Activated T-cell treated with anti-CD3 and anti-CD28 coated beads, Interleukin-2, amount 50 U/mL, for 4 hours (primary cell): Measurements from ENCODE around the gene SH3BP5. TPM values are rescaled to one million over a fixed set of nuclear protein-coding genes. Genes with fewer than 3 reads are reported as not detected.

ENCODE experiments used
- ATAC-seq, 2 donors: fragments of 200-7000 bp; cut with Tn5 transposase; one replicate each; pipeline ENCODE4 v1.10.0; 2021
- DNase-seq: peaks from one replicate; pipeline ENCODE4 v3.0.0-alpha.2; 2020
- H3K27me3 Mint-ChIP-seq: one replicate; pipeline ENCODE4 v1.8.0; 2021; ENCODE audit warnings: low read depth, mixed read lengths
- H3K36me3 Mint-ChIP-seq: one replicate; pipeline ENCODE4 v1.8.0; 2022; ENCODE audit warnings: mixed read lengths; ENCODE audit not compliant: insufficient read depth
- H3K4me1 Mint-ChIP-seq: one replicate; pipeline ENCODE4 v1.8.0; 2021; ENCODE audit warnings: low read depth, mixed read lengths
- H3K4me3 Mint-ChIP-seq: one replicate; pipeline ENCODE4 v1.8.0; 2021; ENCODE audit warnings: mild to moderate bottlenecking, moderate library complexity, mixed read lengths
- H3K9me3 Mint-ChIP-seq: one replicate; pipeline ENCODE4 v1.8.0; 2021; ENCODE audit warnings: mixed read lengths
- total RNA-seq, 3 donors: library from RNA; stranded (reverse); gene quantifications; one replicate each; pipeline ENCODE4 v1.2.1, GENCODE V29; 2021

SH3BP5 gene
- total RNA-seq, 3 donors from 2014 or later = 11.1 to 26.1 (median 12.9) TPM

- no peak for ATAC-seq
- Mint-ChIP-seq H3K36me3 (peaks cover 40% of the 10 kb centered on the region), H3K4me1 (peaks cover 75% of the 10 kb centered on the region), H3K4me3 (no peak overlapping the region), H3K9me3 (no peaks in the 10 kb centered on the region), H3K27me3 (no peaks in the 10 kb centered on the region)
- no peak for DNase-seq
Observed at GRCh38 chr3:15305359-15305844, 27.0 kb downstream of the SH3BP5 start.

GRCh38 chr3:15303728-15304127 lies 28.7 kb downstream of the SH3BP5 start:
- peak overlapping the region; percentile 60 for H3K4me3 Mint-ChIP-seq
- no peaks in the 10 kb centered on the region for H3K27me3 Mint-ChIP-seq
- no peaks in the 10 kb centered on the region for H3K9me3 Mint-ChIP-seq
- H3K4me1 Mint-ChIP-seq = peaks cover 73% of the 10 kb centered on the region
- peaks cover 42% of the 10 kb centered on the region for H3K36me3 Mint-ChIP-seq
- DNase-seq (no peak), ATAC-seq (no peak)

GRCh38 chr3:15303216-15303615 lies 29.2 kb downstream of the SH3BP5 start:
- ATAC-seq (no peak), DNase-seq (no peak)
- H3K36me3 Mint-ChIP-seq = peaks cover 47% of the 10 kb centered on the region
- H3K4me3 Mint-ChIP-seq = peak overlapping the region; percentile 60
- peaks cover 73% of the 10 kb centered on the region for H3K4me1 Mint-ChIP-seq
- no peaks in the 10 kb centered on the region for H3K27me3 Mint-ChIP-seq
- H3K9me3 Mint-ChIP-seq = no peaks in the 10 kb centered on the region

DNA sequence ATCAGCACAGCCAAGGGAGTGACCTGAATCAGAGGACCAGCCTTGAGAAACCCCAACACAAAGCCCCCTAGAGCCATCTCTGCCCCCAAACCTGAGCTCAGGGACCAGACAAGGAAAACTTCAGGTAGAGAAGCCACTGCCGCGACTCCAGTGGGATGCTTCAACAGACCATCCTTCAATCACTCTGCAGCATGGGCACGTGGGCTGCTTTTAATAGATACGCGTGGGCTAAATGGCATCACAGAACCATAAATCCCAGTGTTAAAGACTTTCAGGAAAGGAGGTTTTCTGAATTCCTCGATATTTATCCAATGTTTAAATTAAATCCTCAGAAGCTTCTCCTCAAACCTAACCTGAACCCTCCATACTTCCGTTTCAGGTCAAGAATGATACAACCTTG lies 30.6 kb downstream of the SH3BP5 start:
- no peak overlapping the region for H3K4me3 Mint-ChIP-seq
- ATAC-seq = no peak
- no peak for DNase-seq
- H3K9me3 Mint-ChIP-seq = no peaks in the 10 kb centered on the region
- no peaks in the 10 kb centered on the region for H3K27me3 Mint-ChIP-seq
- H3K36me3 Mint-ChIP-seq = peaks cover 55% of the 10 kb centered on the region
- H3K4me1 Mint-ChIP-seq = peaks cover 81% of the 10 kb centered on the region

GRCh38 chr3:15300323-15301078 lies 31.9 kb downstream of the SH3BP5 start:
- H3K36me3 Mint-ChIP-seq = peaks cover 54% of the 10 kb centered on the region
- no peaks in the 10 kb centered on the region for H3K27me3 Mint-ChIP-seq
- H3K9me3 Mint-ChIP-seq = no peaks in the 10 kb centered on the region
- peak overlapping the region; percentile 0 for H3K4me3 Mint-ChIP-seq
- DNase-seq (no peak), ATAC-seq (no peak)
- peaks cover 86% of the 10 kb centered on the region for H3K4me1 Mint-ChIP-seq

- H3K9me3 Mint-ChIP-seq = no peaks in the 10 kb centered on the region
- DNase-seq (no peak), ATAC-seq (no peak)
- peaks cover 60% of the 10 kb centered on the region for H3K36me3 Mint-ChIP-seq
- peaks cover 88% of the 10 kb centered on the region for H3K4me1 Mint-ChIP-seq
- no peaks in the 10 kb centered on the region for H3K27me3 Mint-ChIP-seq
- H3K4me3 Mint-ChIP-seq = peak overlapping the region; percentile 3
Observed at GRCh38 chr3:15299036-15299435, 33.4 kb downstream of the SH3BP5 start.

DNA sequence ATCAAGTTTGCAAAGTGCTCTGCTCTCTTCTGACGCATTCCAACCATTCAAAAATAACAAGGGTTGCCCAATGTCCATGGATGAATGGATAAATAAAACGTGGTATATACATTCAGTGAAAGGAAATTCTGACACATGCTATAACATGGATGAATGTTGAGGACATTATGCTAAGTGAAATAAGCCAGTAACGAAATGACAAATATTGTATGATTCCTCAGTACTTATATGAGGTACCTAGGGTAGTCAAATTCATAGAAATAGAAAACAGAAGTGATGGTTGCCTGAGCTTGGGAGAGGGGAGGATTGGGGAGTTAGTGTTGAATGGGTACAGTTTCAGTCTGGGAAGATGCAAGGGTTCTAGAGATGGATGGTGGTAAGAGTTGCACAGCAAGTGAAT lies 33.9 kb downstream of the SH3BP5 start:
- Mint-ChIP-seq H3K4me1 (peaks cover 85% of the 10 kb centered on the region), H3K36me3 (peaks cover 55% of the 10 kb centered on the region), H3K27me3 (no peaks in the 10 kb centered on the region), H3K9me3 (no peaks in the 10 kb centered on the region), H3K4me3 (peak overlapping the region; percentile 3)
- DNase-seq (no peak), ATAC-seq (peak; percentile 61 to 62)

DNA sequence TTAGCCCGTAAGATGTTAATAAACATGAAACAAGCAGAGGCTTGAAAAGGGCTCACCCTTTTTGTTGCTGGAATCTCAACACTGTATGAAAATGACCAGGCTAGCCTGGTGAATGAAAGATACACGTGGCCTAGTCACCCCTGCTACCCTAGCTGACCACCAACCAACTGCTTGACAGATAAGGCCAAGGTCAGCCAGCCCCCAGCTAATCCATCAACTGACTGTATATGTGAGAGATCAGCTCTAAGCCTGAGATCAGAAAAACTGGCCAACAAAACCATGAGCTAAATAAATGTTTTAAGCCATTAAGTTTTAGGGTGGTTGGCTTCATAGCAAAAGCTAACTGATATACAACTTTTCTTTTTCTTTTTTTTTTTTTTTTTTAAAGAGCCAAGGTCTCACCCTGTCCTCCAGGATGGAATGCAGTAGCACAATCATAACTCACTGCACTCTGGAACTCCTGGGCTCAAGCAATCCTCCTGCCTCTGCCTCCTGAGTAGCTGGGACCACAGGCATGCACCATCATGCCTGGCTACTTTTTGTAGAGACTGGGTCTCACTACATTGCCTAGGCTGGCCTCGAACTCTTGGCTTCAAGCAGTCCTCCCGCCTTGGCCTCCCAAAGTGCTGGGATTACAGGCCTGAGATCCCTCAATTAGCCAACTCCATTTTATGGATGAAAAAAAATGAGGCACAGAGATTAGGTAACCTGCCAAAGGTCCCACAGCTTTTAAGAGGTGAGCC lies 34.6 kb downstream of the SH3BP5 start:
- Mint-ChIP-seq H3K27me3 (no peaks in the 10 kb centered on the region), H3K36me3 (peaks cover 52% of the 10 kb centered on the region), H3K9me3 (no peaks in the 10 kb centered on the region), H3K4me1 (peaks cover 87% of the 10 kb centered on the region), H3K4me3 (no peak overlapping the region)
- ATAC-seq (no peak), DNase-seq (no peak)

- Mint-ChIP-seq H3K4me1 (peaks cover 91% of the 10 kb centered on the region), H3K27me3 (no peaks in the 10 kb centered on the region), H3K36me3 (peaks cover 36% of the 10 kb centered on the region), H3K9me3 (no peaks in the 10 kb centered on the region), H3K4me3 (no peak overlapping the region)
- DNase-seq (no peak), ATAC-seq (no peak)
Observed at GRCh38 chr3:15295506-15295905, 36.9 kb downstream of the SH3BP5 start.

DNA sequence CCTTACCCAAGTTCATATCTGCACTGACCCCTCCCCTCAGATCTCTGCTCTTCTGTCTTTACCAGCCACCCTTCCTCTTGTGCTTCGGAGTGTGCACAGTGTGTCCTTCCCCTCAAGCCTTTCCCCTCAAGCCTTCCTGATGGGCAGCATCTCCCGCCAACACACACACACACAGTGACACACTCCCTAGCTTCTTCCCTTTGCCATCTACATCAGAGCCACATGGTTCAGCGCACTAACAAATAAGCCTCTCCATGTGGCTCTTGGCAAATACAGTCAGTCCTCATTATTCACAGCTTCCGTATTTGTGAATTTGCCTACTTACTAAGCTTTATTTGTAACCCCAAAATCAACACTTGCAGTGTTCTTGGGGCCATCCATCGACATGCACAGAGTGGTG lies 37.5 kb downstream of the SH3BP5 start:
- ATAC-seq (no peak), DNase-seq (no peak)
- peaks cover 33% of the 10 kb centered on the region for H3K36me3 Mint-ChIP-seq
- H3K4me1 Mint-ChIP-seq = peaks cover 90% of the 10 kb centered on the region
- no peaks in the 10 kb centered on the region for H3K9me3 Mint-ChIP-seq
- H3K4me3 Mint-ChIP-seq = no peak overlapping the region
- no peaks in the 10 kb centered on the region for H3K27me3 Mint-ChIP-seq

DNA sequence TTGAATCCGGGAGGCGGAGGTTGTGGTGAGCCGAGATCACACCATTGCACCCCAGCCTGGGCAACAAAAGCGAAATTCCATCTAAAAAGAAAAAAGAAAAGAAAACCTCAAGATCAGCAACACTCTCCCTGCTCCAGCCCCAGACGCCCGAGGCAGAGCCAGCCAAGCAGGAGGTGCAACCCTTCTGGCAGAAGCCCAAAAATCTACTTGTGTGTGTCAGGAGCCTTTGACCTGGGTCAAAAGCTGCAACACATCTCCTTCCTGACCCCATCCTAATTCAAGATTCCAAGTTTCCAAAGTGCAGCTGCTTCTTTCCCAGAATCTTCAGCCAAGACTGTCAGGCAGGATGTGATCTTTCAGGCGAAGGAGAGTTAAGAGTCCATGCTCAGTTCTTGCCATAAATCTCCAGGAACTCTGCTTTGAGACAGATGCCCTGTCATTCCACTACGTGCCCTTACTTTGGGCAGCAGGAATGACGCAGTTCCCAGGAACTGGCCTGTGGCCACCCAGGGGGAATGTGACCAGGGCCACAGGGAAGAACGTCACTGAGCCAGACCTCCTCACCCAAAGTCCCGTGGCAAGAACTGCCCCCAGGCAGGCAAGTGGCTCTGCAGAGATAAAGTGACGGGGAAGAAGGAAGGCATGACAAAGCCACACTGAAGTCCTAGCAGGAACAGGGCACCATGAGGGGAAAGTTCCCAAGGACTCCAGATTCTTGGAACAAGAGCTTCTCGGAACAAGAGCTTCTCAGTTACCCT lies 39.4 kb downstream of the SH3BP5 start:
- no peaks in the 10 kb centered on the region for H3K27me3 Mint-ChIP-seq
- peaks cover 26% of the 10 kb centered on the region for H3K36me3 Mint-ChIP-seq
- H3K4me1 Mint-ChIP-seq = peaks cover 91% of the 10 kb centered on the region
- no peak for ATAC-seq
- DNase-seq = no peak
- no peaks in the 10 kb centered on the region for H3K9me3 Mint-ChIP-seq
- H3K4me3 Mint-ChIP-seq = no peak overlapping the region

DNA sequence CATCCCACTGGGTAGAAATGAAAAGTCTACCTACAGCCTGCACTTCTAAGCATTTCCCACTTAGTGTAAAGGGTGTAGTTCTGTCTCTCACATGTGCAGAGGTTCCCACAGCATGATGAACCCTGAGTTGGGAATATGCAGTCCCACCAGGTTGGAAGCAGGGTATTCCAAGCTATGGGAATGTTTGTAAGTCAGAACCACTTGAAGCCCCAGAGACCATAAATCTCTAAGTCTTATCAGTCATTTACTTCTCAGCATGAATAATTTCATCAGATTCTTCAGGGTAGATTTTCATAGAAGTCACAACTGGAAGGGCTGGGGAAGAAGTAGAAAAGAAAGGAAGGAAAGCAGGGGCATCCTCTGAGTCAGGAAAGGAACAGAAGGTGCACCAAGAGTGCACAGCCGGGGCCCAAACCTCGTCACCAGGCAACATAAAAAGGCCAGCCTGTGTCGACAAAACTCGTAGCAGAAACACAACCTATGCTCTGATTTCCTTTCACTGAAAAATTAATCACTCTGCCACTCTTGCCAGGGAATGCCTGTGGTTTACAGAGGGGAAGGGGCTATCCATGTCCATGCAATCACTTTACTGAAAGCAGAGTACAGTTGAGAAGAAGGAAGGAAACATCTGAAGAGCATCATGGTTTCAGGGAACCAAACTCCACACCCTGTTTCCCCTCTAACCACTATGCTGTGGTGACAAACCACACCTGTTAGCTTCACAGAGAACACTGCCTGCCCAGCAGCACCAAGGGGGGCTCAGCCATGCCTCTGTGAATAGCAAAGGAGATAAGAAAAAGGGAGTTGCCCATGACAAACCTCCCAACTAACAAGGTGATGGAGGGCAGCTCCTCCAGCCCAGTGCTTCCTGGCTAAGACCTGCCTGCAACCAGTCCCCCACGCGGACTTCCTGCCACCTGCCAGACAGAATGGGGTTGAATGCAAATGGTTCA lies 40.5 kb downstream of the SH3BP5 start:
- Mint-ChIP-seq H3K27me3 (no peaks in the 10 kb centered on the region), H3K9me3 (no peaks in the 10 kb centered on the region), H3K36me3 (peaks cover 24% of the 10 kb centered on the region), H3K4me3 (peak overlapping the region; percentile 58), H3K4me1 (peaks cover 92% of the 10 kb centered on the region)
- ATAC-seq (peak; percentile 91 to 95), DNase-seq (peak; percentile 40)

- Mint-ChIP-seq H3K36me3 (peaks cover 25% of the 10 kb centered on the region), H3K4me3 (peak overlapping the region; percentile 13), H3K27me3 (no peaks in the 10 kb centered on the region), H3K4me1 (peaks cover 90% of the 10 kb centered on the region), H3K9me3 (no peaks in the 10 kb centered on the region)
- DNase-seq = no peak
- ATAC-seq = no peak
Observed at GRCh38 chr3:15290736-15291135, 41.6 kb downstream of the SH3BP5 start.
